Left colon (tissue), 2 donors: ENCODE data around the gene HSPA1A. TPM values are rescaled to one million over a fixed set of nuclear protein-coding genes. Genes with fewer than 3 reads are reported as not detected.
A peak's percentile ranks its signal among the peaks of the same experiment; 100 is the strongest.

Source experiments
- ATAC-seq: fragments of 200-7000 bp; cut with Tn5 transposase; one replicate; pipeline ENCODE4 v1.9.1; 2020; ENCODE audit warnings: mild to moderate bottlenecking, moderate library complexity
- DNase-seq, 2 donors: peaks; one replicate each; pipeline ENCODE4 v3.0.0-alpha.2; 2020
- intact Hi-C, 2 donors: fragments of 100-400 bp; cut with DNase I in 1 of 2; cut with micrococcal nuclease in 1 of 2; formaldehyde crosslinking; loops; one replicate each; pipeline versions ENCODE4 v1.11.2 to v1.14.0; 2022; cut with DNase I, micrococcal nuclease
- long read RNA-seq: library from polyadenylated mRNA; unstranded; transcript quantifications from one replicate; pipeline ENCODE4 v2.0.0, GENCODE V29; 2021
- total RNA-seq, 2 donors: library from RNA; stranded (reverse); fragmentation: NEBNext Ultra II Directional; extraction: Animal tissue kit (Norgen Biotek cat#: 25700); gene quantifications; one replicate each; pipeline ENCODE4 v1.2.1, GENCODE V29; 2021
- donor health status: DM: no; HTN: no; CAD: no.
- donor health status: DM: yes; HTN: yes; CAD: no.

Gene HSPA1A
- total RNA-seq = 100 to 1,000 TPM; 124 to 136 TPM
- long read RNA-seq, transcript HSPA1A-201 (1 exons, 2,483 nt) = major isoform, 150 of 150 reads
- long read RNA-seq, partial matches to known transcripts = 0 of 150 reads
- long read RNA-seq, other reads (novel, unspliced or antisense) = 0 of 150 reads

DNA sequence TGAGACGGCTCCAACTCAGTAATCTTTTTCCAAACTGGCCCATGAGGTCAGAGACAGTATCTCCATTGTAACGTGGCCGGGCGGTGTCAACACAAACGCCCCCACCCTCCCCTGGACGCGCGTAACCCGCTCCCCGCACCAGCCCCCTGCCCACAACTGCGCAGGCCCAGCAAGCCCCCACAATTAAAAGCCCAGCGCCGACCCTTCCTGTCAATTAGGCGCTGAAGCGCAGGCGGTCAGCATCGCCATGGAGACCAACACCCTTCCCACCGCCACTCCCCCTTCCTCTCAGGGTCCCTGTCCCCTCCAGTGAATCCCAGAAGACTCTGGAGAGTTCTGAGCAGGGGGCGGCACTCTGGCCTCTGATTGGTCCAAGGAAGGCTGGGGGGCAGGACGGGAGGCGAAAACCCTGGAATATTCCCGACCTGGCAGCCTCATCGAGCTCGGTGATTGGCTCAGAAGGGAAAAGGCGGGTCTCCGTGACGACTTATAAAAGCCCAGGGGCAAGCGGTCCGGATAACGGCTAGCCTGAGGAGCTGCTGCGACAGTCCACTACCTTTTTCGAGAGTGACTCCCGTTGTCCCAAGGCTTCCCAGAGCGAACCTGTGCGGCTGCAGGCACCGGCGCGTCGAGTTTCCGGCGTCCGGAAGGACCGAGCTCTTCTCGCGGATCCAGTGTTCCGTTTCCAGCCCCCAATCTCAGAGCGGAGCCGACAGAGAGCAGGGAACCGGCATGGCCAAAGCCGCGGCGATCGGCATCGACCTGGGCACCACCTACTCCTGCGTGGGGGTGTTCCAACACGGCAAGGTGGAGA is at the start of gene HSPA1A, which contains the start of gene HSPA1L:
Gene HSPA1A (plus strand): TSS at position 519 of the 814 bp plus-strand sequence. CDS start 214 bp downstream, at position 733.
Gene HSPA1L (minus strand): TSS at position 259 of the 814 bp plus-strand sequence. CDS start 3,311 bp downstream, outside the sequence.
- DNase-seq = peak; percentile 93 to 98
- intact Hi-C loops = no loop called here
- ATAC-seq = peak; percentile 77

DNA sequence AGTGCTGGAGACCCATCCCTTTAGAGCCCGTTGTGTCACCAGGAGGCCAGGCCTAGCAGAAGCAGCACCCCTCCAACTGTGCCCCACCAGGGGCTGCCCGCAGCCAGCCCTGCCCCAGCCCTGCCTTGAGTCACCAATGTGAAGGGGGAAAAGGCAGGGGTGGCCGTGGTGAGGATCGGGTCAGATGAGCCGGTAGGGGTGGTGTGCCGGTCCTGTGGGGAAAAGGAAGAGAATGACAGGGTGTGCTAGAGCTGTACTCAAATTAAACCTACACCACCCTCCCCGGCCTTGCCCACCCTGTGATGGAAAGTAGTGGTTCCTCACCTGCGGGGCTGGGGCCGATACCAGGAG is 49.8 kb upstream of the HSPA1A start:
- DNase-seq = no peak
- intact Hi-C loops = loop anchor here in 1 of 2 donors (5.0 kb wide), 1 partner anchor 83 kb away; the partner anchor contains the start of gene LY6G5C
- no peak for ATAC-seq

DNA sequence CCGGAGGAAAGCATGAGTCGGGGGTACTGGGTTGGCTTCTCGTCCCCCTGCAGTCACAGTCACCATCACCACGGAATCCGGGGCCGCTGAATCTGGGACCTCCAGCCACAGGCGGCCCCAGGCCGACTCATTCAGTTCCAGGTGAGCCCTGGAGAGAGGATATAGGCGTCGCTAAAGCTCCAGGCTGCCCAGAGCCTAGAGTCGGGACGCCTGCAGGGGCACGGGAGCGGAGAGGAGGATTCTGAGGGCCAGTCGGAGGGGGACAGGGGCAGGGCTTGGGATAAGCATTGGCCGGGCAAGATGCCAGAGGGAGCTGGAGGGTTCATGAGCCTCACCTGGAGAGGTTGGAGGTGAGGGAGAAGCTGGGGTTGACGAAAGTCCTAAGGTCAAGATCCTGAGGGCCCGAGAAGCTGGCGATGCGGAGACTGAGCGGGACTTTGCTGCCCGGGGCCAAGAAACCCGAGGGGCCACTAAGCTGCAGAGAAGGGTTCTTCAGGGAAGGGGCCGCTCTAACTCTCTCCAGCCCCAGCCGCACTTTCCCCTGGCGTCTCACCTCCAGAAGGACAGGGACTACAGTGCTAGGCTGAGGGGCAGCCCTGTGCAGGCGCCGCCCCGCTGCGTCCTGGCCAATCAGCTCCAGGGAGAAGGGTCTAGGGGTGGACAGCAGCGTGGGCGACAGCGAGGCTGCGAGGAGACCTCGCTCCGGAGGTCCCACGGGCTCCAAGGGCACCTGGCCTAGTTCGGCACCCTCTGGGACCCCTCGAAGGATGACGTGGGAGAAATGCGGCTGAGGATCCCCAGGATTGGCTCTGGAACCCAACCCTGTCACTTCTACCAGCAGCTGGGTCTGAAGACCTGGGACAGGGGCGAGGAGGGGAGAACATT is 49.2 kb upstream of the HSPA1A start:
- intact Hi-C loops = loop anchor here in 1 of 2 donors (5.0 kb wide), 1 partner anchor 84 kb away; the partner anchor contains the start of gene LY6G5C
- no peak for ATAC-seq
- DNase-seq = peak in 1 of 2 donors; percentile 44

DNA sequence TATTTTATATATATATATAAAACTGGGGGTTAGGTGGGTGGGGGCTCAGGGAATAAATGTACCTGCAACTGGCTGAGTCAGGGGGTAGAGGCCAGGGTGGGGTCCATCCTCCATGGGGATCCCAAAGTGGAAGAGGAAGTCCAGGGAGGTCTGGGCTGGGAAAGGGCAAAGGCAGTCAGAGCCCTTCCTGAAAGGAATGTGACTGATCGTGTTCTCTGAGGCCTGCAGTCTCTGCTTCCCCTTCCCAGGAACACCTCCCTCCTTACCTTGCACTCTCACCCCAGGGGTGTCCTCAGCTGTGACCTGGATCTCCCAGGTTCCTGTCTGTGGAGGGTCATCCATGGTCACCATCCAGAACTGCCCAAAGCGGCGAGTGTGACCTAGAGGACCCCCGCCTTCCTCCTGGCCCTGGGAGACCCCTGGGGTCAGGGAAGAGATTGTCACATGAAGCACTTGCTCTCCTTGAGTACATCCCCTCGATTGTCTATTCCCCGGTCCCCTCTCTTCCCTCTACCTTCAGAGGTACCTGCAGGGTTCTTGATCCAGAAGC is 48.2 kb upstream of the HSPA1A start:
- intact Hi-C loops = loop anchor here in 1 of 2 donors (5.0 kb wide), 1 partner anchor 85 kb away; the partner anchor contains the start of gene LY6G5C
- ATAC-seq = no peak
- no peak for DNase-seq

DNA sequence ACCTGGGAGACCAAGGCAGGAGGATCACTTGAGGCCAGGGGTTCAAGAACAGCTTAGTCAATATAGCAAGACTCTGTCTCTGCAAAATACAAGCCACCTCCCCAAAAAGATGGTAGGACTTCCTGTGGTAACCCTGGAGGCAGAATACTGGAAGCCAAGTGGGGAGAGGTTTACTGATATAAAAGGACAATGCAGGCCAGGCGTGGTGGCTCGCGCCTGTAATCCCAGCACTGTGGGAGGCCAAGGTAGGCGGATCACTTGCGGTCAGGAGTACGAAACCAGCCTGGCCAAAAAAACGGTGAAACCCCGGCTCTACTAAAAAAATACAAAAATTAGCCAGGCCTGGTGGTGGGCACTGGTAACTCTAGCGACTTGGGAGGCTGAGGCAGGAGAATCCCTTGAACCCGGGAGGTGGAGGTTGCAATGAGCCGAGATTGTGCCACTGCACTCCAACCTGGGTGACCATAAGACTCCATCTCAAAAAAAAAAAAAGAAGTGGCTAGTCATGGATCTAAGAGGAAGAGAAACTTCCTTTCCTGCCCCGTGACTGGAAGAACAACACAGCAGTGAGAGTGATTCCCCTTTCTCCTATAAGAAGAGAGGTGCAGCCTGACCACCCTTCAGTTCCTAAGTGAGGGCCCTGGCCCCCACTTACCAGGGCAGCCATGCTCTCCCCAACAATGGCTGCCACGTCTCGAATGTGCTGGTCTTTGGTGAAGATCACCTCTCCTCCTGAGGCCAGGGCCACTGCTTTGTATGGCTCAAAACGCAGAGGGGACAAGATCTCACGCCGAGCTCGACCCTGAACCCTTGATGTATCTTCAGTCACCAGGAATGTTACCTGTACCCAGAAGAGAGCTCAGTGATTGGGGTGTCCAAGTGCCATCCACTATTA is 46.7 kb upstream of the HSPA1A start:
- ATAC-seq = no peak
- intact Hi-C loops = loop anchor here in 1 of 2 donors (5.0 kb wide), 1 partner anchor 86 kb away; the partner anchor contains the start of gene LY6G5C
- no peak for DNase-seq

DNA sequence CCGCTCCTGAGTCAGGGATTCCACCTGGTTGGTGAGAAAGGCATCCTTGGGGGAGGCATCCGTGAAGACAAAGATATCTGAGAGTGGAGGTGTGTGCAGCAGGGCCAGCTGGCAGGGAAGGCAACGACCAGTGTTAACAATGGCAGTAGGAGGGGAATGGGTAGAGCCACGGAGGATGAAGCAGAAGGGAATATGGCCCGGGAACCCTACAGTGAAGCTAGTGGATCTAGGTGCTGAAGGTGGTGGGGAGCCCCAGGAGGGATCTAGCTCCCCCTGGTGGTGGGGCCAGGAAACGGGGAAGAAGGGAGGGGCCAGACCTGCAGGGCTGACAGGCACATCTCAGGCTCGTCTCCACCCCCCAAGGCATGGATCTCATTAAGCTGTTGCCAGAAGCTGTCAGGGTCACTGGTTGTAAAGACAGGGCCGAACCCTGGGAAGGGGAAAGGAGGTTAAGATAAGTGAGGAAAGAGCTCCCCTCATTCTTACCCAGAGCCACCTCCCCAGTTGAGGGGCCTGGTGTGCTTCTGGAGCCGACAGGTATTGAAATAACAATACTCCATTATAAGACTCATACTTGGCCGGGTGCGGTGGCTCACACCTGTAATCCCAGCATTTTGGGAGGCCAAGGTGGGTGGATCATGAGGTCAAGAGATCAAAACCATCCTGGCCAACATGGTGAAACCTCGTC is 45.5 kb upstream of the HSPA1A start:
- DNase-seq (peak; percentile 87 to 91), ATAC-seq (peak; percentile 75)
- intact Hi-C loops = loop anchor here in 1 of 2 donors (5.0 kb wide), 1 partner anchor 88 kb away; the partner anchor contains the start of gene LY6G5C

DNA sequence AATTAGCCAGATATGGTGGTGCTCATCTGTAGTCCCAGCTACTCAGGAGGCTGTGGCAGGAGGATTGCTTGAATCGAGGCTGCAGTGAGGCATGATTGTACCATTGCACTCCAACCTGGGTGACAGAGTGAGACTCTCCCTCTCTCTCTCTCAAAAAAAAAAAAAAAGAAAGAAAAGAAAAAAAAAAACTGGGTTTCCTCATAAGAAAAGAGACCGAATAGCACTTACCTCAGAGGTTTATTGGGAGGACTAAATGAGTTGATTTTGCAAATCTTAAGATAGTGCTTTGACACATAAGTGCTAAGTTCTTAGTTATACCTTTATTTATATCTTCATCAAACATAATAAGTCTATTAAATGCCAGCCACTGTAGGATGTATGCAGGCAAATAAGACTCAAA is 44.5 kb upstream of the HSPA1A start:
- intact Hi-C loops = no loop called here
- no peak for DNase-seq
- ATAC-seq = no peak

DNA sequence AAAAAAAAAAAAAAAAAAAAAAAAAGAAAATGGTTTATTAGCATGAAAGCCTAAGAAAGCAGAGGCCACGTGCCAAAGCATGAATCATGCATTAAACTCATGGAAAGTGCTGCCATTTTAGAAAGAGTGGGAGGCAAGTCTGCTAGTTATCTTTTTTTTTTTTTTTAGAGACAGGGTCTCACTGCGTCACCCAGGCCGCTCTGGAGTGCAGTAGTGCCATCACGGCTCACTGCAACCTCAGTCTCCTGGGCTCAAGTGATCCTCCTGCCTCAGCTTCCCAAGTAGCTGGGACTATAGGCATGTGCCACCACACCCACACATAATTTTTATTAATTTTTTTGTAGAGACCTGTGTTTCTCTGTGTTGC is 43.4 kb upstream of the HSPA1A start:
- DNase-seq = no peak
- ATAC-seq = no peak
- intact Hi-C loops = no loop called here

DNA sequence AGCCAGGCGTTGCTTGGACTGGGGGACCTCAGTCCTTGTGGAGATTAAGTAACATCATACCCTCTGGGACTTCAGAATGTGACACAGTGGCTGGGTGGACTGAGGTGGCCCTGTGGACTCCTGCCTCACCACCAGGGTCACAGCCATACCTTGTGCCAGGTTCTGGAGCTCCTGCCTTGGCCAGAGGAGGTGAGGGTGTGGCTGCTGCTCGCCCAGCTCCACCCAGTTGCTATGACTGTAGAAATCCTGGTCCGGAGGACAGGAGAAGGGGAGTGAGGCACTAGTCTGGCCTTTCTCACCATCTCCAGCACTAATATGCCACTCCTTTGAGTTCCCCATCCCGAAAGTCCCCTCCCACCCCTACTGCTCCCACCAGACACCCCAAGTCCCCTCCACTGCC is 40.2 kb upstream of the HSPA1A start:
- DNase-seq (peak; percentile 69 to 80), ATAC-seq (peak; percentile 69)
- intact Hi-C loops = no loop called here

DNA sequence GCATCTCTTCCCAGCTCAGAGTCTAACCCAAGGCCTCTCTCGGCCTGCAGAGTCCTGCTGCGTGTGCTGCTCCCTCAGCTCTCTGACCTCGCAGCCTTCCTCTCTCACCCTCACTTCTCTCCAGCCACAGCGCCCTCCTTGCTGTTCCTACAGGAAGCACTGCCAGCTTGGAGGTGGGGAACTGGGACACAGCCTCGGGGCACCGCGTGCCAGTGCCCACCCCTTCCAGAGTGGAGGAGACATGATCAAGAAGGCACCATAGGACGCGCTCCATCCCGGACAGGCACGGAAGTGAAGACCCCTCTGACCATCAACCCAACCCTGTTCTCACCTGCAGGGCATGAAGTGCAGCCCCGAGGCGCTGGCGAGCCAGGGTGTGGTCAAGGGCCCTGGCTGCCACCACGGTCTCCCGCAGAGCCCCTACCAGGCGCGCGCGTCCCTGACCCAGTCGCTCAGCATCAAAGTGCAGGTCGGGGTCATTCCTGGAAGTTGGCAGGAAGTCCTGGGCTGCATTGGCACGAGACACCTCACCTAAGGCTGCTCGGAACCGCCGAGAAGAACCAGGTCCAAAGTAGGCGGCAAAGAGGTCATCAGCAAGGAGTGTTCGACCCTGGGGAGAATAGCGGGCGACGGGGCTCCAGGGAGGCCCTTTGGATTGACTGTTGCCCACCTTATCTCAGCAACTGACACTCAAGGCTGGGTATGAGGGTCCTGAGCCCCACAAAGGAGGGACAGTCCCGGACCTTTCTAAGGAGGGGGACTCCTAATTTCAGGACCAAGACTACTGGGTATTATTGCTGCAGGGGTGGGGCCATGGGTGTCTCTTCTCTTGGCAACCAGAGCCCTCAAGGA is 39.5 kb upstream of the HSPA1A start:
- DNase-seq = no peak
- ATAC-seq = peak; percentile 0
- intact Hi-C loops = no loop called here

DNA sequence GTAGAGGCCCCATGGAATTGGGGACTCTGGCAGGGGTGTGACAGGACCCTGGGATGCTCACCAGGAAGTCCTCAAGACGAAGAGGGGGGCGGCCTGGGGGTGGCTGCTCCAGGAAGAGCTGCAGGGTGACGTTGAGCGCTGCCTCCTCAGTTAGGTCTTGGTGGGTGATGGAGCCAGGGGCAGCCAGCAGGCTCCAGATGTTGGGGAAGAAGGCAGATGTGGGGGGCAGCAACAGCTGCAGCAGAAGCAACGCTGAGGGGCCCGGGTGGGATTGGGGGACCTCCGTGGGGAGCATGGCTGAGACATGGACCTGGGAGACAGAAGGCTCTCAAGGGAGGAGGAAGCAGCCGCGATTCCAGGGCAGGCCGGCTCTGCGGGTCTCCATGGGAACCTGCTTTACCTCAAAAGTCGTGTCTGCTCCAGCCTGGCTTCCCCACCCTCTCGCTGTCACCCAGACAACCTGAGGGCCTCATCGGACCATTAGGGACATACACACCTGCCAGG is 38.8 kb upstream of the HSPA1A start:
- ATAC-seq (peak; percentile 16), DNase-seq (no peak)
- intact Hi-C loops = no loop called here

DNA sequence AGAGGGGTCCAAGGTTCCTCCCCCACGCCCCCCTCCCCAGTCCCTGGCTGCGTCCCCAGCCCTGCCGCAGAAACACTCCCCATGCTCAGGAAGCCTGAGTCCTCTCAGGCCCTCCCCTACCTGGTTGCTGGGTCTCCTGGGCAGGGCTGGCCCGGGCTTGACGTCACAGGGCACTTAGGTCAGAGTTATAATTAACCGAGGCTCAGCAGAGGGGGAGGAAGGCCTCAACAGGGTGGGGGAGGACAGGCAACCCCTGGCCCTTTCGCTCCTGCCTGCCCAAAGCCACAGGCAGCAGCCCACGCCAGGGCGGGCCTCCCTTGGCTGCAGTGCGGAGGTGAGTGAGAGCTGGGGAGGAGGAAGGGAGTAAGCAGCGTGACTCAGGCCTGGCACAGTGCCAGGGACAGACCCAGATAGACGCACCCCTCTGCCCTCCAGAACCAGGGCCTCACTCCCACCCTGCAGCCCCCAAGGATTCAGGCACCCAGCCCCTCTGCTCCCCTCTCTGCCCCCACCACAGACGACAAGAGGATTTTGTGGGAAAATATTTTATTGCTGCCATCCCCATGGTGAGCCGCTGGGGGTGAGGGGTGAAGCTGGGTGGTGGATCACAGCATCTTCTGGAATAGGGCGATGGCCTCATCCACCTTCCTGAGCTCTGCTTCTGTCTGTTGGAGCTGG is 38.2 kb upstream of the HSPA1A start, which contains the start of gene VWA7:
Gene VWA7 (minus strand): TSS at position 340 of the 678 bp plus-strand sequence. CDS start 549 bp downstream, outside the sequence.
- peak; percentile 80 to 88 for DNase-seq
- ATAC-seq = peak; percentile 75
- intact Hi-C loops = no loop called here

DNA sequence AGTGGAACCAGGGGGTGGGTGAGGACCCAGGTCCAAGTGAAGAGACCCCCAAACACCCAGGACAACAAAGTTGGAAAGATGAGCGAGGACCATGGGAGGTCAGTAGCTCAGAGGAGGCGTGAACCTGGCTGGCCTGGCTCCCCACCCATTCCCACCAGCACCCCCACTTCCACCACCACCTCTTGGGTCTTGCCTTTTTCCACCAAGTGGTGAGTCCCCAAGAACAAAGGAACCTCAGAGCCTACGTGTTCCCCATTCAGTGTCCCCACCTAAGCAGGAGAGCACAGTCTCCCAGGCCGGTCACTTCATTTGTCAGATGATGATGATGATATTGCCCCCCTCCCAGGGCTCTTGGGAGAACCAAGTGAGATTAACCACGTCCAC is 37.7 kb upstream of the HSPA1A start:
- intact Hi-C loops = no loop called here
- DNase-seq = no peak
- no peak for ATAC-seq

DNA sequence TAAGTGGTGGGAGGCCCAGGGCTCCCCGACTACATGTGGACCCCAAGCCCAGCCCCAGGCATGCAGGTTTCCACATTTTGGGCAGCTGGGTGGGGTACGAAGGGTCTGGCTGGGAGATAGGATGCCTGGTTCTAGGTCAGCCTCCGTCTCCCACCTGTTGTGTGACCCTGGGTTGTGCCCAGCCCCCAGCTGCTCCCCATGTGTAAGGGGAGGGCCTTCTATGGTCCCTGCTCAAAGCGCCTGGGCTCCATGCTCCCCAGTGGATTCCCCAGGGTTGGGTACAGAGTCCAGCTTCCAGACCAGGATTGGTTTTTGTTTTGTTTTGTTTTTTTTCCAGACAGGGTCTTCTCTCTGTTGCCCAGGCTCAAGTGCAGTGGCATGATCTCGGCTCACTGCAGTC is 37.1 kb upstream of the HSPA1A start:
- DNase-seq (no peak), ATAC-seq (no peak)
- intact Hi-C loops = no loop called here

DNA sequence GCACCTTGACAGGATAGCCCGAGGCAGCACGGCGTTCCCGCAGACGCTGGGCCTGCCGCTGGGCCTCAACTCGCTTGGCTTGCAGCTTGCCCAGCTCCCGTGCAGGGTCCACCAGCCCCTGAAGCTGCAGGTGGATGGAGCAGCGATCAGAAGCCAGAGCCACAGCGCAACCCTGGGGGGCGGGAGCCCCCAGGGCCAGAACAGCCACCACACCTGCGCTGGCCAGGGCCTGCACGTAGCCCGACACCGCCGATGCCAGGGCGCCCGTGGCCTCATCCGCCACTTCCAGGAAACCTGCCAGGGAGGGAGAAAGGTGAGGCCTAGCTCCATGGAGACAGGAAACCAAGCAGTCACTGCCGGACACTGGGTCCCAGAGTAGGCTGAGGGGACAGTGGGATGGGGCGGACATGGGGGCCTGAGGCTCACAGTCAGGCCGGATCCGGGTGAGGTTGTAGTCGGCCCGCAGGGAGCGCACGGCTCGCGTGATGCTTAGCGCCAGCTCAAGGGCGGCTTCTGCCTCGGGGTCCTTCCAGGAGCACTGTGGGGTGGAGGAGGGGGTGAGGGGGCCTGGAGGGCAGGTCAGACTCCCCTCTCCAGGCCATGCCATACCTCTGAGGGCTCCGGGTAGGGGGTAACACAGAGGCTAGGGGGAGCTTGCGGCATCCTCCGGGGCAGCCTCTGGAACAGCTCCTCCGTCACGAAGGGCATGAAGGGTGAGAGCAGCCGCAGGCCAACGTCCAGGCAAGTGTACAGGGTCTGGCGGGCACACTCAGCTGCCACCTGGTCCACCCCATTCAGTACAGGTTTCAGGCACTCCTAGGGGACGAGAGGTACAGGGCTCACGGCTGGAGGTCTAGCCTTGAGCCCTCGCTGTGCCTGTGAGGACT is 36.1 kb upstream of the HSPA1A start:
- DNase-seq (no peak), ATAC-seq (no peak)
- intact Hi-C loops = no loop called here
